ENCODE results near the gene PPP2R3C.

PPP2R3C gene

DNA sequence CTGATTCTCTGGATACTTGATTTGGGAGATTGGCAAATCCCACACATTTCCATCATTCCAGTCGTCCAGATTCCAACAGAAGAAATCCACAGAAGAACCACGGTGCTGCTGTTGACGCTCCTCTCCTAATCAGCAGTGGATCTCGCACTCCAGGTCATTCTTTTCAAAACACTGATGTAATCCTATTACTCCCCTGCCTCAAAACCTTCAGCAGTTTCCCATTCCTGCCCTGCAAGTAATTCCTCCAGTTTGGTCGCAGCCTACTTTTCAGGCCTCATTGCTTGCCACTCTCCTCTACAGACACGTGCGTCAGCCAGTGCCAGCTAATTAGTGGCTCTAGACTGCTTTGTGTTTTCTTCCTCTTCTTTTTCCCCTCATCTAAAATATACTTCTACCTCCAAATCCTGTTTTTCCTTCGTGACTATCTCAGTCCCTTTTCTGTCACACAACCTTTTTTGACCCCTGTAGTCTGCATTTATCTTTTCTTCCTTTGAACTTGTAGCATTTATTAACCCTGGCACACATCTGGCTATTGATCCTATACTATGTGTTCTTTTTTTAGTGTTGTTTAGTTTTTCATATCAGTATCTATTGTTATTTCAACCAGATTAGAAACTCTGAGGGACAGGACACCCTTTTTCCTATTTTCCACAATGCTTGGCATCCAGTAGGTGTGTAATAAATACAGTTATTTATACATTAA, 37.3 kb upstream of the PPP2R3C start:
- no peak overlapping the region for H3K4me3 ChIP-seq (ENCODE audit: low read length, poor library complexity, severe bottlenecking)
- no peak overlapping the region for H3K9ac ChIP-seq (ENCODE audit: low read depth, low read length, poor library complexity, severe bottlenecking)
- TF ChIP-seq, protein P1, sequence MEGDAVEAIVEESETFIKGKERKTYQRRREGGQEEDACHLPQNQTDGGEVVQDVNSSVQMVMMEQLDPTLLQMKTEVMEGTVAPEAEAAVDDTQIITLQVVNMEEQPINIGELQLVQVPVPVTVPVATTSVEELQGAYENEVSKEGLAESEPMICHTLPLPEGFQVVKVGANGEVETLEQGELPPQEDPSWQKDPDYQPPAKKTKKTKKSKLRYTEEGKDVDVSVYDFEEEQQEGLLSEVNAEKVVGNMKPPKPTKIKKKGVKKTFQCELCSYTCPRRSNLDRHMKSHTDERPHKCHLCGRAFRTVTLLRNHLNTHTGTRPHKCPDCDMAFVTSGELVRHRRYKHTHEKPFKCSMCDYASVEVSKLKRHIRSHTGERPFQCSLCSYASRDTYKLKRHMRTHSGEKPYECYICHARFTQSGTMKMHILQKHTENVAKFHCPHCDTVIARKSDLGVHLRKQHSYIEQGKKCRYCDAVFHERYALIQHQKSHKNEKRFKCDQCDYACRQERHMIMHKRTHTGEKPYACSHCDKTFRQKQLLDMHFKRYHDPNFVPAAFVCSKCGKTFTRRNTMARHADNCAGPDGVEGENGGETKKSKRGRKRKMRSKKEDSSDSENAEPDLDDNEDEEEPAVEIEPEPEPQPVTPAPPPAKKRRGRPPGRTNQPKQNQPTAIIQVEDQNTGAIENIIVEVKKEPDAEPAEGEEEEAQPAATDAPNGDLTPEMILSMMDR (conservative IDR thresholded peaks at IDR 0.05; ENCODE audit: low read length) = no peak
- no peak for TF ChIP-seq EZH2phosphoT487 (IDR thresholded peaks at IDR 0.05; ENCODE audit: borderline replicate concordance)
- no peak overlapping the region for H2AFZ ChIP-seq (ENCODE audit: low read length)
- 0 out of 2 replicates have a peak, but pooled peaks cover 6% of the 10 kb centered on the region for H3F3A ChIP-seq (ENCODE audit: low read depth)
- H4K20me1 ChIP-seq (ENCODE audit: insufficient read depth, low read length, poor library complexity, severe bottlenecking) = no peaks in the 10 kb centered on the region
- H3K4me2 ChIP-seq (ENCODE audit: low read depth, low read length, poor library complexity, severe bottlenecking) = no peak overlapping the region
- H3K4me1 ChIP-seq (ENCODE audit: insufficient read depth, low read length, poor library complexity, severe bottlenecking) = peaks cover 23% of the 10 kb centered on the region
- H3K9me2 ChIP-seq (replicated peaks; ENCODE audit: low read depth, low read length) = no peaks in the 10 kb centered on the region
- no peaks in the 10 kb centered on the region for H3K27me3 ChIP-seq (ENCODE audit: insufficient read depth, low read length, poor library complexity, severe bottlenecking)
- peaks cover 26% of the 10 kb centered on the region; the same call in 1 of the 2 replicates for H3K36me3 ChIP-seq (ENCODE audit: insufficient read depth, low read length)
- no peaks in the 10 kb centered on the region for H3K9me3 ChIP-seq (ENCODE audit: insufficient read depth, low read depth, low read length)
- peaks cover 11% of the 10 kb centered on the region for H3K79me2 ChIP-seq (ENCODE audit: insufficient read depth, low read length)

GRCh38 chr14:35158491-35158890, 36.7 kb upstream of the PPP2R3C start:
- H3K36me3 ChIP-seq (ENCODE audit: insufficient read depth, low read length) = peaks cover 23% of the 10 kb centered on the region; the same call in 1 of the 2 replicates
- no peaks in the 10 kb centered on the region for H3K27me3 ChIP-seq (ENCODE audit: insufficient read depth, low read length, poor library complexity, severe bottlenecking)
- peaks cover 8% of the 10 kb centered on the region for H3K79me2 ChIP-seq (ENCODE audit: insufficient read depth, low read length)
- 0 out of 2 replicates have a peak, but pooled peaks cover 6% of the 10 kb centered on the region for H3F3A ChIP-seq (ENCODE audit: low read depth)
- no peaks in the 10 kb centered on the region for H3K9me3 ChIP-seq (ENCODE audit: insufficient read depth, low read depth, low read length)
- H3K9me2 ChIP-seq (replicated peaks; ENCODE audit: low read depth, low read length) = no peaks in the 10 kb centered on the region
- H3K9ac ChIP-seq (ENCODE audit: low read depth, low read length, poor library complexity, severe bottlenecking) = no peak overlapping the region
- H3K4me1 ChIP-seq (ENCODE audit: insufficient read depth, low read length, poor library complexity, severe bottlenecking) = peaks cover 26% of the 10 kb centered on the region
- H2AFZ ChIP-seq (ENCODE audit: low read length) = no peak overlapping the region
- no peak overlapping the region for H3K4me2 ChIP-seq (ENCODE audit: low read depth, low read length, poor library complexity, severe bottlenecking)
- no peak for TF ChIP-seq EZH2phosphoT487 (IDR thresholded peaks at IDR 0.05; ENCODE audit: borderline replicate concordance)
- H4K20me1 ChIP-seq (ENCODE audit: insufficient read depth, low read length, poor library complexity, severe bottlenecking) = no peaks in the 10 kb centered on the region
- no peak overlapping the region for H3K4me3 ChIP-seq (ENCODE audit: low read length, poor library complexity, severe bottlenecking)

DNA sequence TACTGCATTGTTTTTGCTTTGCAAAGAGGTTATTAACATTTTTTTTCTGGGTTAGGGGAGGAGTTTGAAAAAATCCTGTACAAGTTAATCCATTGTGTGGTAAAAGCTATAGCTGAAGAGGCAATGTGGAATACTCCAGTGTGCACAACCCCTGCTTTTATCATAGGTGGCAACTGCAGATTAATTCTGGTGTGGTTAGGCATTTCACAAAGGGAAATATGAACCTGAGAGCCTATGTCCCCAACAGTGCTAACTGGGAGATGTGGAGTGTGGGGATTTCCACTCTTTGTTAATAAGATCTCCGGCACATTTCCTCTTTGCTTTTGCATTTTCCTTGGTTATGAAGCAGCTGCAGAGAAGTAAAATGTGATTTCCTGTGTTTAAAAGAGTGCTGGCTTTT, 34.2 kb upstream of the PPP2R3C start:
- Histone ChIP-seq H3K9me2 (replicated peaks; ENCODE audit: low read depth, low read length) (no peaks in the 10 kb centered on the region), H3F3A (ENCODE audit: low read depth) (0 out of 2 replicates have a peak, but pooled peaks cover 6% of the 10 kb centered on the region), H3K9ac (ENCODE audit: low read depth, low read length, poor library complexity, severe bottlenecking) (peak overlapping the region; percentile 34), H3K79me2 (ENCODE audit: insufficient read depth, low read length) (peaks cover 8% of the 10 kb centered on the region; the same call in 1 of the 2 replicates), H4K20me1 (ENCODE audit: insufficient read depth, low read length, poor library complexity, severe bottlenecking) (no peaks in the 10 kb centered on the region), H3K36me3 (ENCODE audit: insufficient read depth, low read length) (peaks cover 23% of the 10 kb centered on the region; the same call in 1 of the 2 replicates), H3K4me1 (ENCODE audit: insufficient read depth, low read length, poor library complexity, severe bottlenecking) (peaks cover 26% of the 10 kb centered on the region), H2AFZ (ENCODE audit: low read length) (no peak overlapping the region), H3K9me3 (ENCODE audit: insufficient read depth, low read depth, low read length) (no peaks in the 10 kb centered on the region), H3K27me3 (ENCODE audit: insufficient read depth, low read length, poor library complexity, severe bottlenecking) (no peaks in the 10 kb centered on the region), H3K4me3 (ENCODE audit: low read length, poor library complexity, severe bottlenecking) (peak overlapping the region; percentile 12), H3K4me2 (ENCODE audit: low read depth, low read length, poor library complexity, severe bottlenecking) (peak overlapping the region; percentile 48)
- TF ChIP-seq, protein P1 (conservative IDR thresholded peaks at IDR 0.05; ENCODE audit: low read length) = no peak
- TF ChIP-seq EZH2phosphoT487 (IDR thresholded peaks at IDR 0.05; ENCODE audit: borderline replicate concordance) = no peak

Measured in Loucy (cell line).